Measurements from ENCODE around the gene COX7B.

- TF ChIP-seq ZFX (IDR thresholded peaks at IDR 0.05) (no peak), CTCF (conservative IDR thresholded peaks at IDR 0.05) (no peak)
Measured at GRCh38 chrX:77952173-77952572, 52.9 kb downstream of the COX7B start.
